SJSA1 (cell line): ENCODE measurements around the gene SGSM1. TPM values are rescaled to one million over a fixed set of nuclear protein-coding genes. Genes with fewer than 3 reads are reported as not detected.

Experiments
- DNase-seq, 2 experiments: peaks; one replicate each; pipeline ENCODE4 v3.0.0-alpha.2; 2015 to 2020; ENCODE audit warnings: low spot score in 2 of 2, low read depth in 1 of 2
- H3K27ac ChIP-seq: fragments of 250-450 bp; sonication (Bioruptor Pico); 2 replicates; pipeline ENCODE4 v1.5.1; 2020; ENCODE audit warnings: mild to moderate bottlenecking, moderate library complexity
- H3K27me3 ChIP-seq: fragments of 250-450 bp; sonication (Bioruptor Pico); replicated peaks from 2 replicates; pipeline ENCODE4 v1.5.1; 2020; ENCODE audit warnings: mild to moderate bottlenecking, moderate library complexity
- H3K36me3 ChIP-seq: fragments of 250-450 bp; sonication (Bioruptor Pico); 2 replicates; pipeline ENCODE4 v1.5.1; 2020; ENCODE audit warnings: mild to moderate bottlenecking
- H3K4me1 ChIP-seq: fragments of 250-450 bp; sonication (Bioruptor Pico); replicated peaks from 2 replicates; pipeline ENCODE4 v1.6.1; 2021; ENCODE audit warnings: mild to moderate bottlenecking
- H3K4me3 ChIP-seq: fragments of 250-450 bp; sonication (Bioruptor Pico); 2 replicates; pipeline ENCODE4 v1.5.1; 2020; ENCODE audit warnings: mild to moderate bottlenecking
- H3K9me3 ChIP-seq: fragments of 250-450 bp; sonication (Bioruptor Pico); replicated peaks from 2 replicates; pipeline ENCODE4 v1.5.1; 2020; ENCODE audit warnings: mild to moderate bottlenecking
- total RNA-seq: library from RNA; depleted of rRNA; stranded (reverse); fragments of >200 nt; shearing (Covaris generic); gene quantifications from 2 replicates; pipeline ENCODE4 v1.2.3, GENCODE V29; 2014

Gene SGSM1
- total RNA-seq, 1 experiment from 2014 or later: not detected

DNA sequence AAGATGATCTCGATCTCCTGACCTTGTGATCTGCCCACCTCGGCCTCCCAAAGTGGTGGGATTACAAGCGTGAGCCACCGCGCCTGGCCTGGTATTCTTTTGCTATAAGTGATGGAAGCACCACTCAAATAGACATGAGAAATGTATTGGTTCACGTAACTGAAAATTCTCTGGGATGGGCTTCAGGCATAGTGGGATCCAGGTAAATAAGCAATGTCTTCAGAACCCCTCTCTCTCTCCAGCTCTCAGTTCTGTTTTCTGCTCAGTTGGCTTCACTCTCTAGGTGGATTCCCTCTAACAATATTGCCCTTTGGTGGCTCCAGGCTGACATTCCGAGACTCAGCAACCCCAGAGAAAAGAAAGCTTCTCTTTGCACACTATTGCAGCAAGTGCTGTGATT lies 141.4 kb downstream of the SGSM1 start:
- Histone ChIP-seq H3K9me3 (0 out of 2 replicates have a peak, but pooled peaks cover 2% of the 10 kb centered on the region), H3K27me3 (peaks cover 3% of the 10 kb centered on the region), H3K27ac (no peak overlapping the region), H3K36me3 (0 out of 2 replicates have a peak, but pooled peaks cover 2% of the 10 kb centered on the region), H3K4me1 (peaks cover 5% of the 10 kb centered on the region), H3K4me3 (no peak overlapping the region)
- no peak for DNase-seq

DNA sequence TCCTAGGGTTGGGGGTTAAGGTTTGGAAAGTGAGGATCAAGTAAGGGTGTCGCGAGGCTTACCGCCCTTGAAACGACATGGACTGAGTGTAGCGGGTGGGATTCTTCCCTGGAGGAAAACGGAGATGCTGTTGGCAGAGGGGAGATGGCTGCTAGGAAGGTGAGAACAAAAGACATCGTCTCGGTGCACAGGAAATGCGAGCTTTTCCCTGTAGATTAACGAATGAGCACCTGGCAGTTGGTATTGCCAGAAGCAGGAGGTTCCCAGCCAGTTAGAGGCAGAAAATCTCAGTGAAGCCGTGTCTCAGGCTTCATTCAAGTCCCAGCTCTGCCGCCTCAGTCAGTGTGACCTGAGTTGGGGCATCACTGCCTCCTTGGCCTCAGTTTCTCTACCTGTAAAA lies 141.9 kb downstream of the SGSM1 start:
- Histone ChIP-seq H3K4me3 (no peak overlapping the region), H3K27me3 (peaks cover 8% of the 10 kb centered on the region), H3K27ac (no peak overlapping the region), H3K9me3 (0 out of 2 replicates have a peak, but pooled peaks cover 5% of the 10 kb centered on the region), H3K4me1 (peaks cover 10% of the 10 kb centered on the region), H3K36me3 (0 out of 2 replicates have a peak, but pooled peaks cover 3% of the 10 kb centered on the region)
- DNase-seq: no peak

DNA sequence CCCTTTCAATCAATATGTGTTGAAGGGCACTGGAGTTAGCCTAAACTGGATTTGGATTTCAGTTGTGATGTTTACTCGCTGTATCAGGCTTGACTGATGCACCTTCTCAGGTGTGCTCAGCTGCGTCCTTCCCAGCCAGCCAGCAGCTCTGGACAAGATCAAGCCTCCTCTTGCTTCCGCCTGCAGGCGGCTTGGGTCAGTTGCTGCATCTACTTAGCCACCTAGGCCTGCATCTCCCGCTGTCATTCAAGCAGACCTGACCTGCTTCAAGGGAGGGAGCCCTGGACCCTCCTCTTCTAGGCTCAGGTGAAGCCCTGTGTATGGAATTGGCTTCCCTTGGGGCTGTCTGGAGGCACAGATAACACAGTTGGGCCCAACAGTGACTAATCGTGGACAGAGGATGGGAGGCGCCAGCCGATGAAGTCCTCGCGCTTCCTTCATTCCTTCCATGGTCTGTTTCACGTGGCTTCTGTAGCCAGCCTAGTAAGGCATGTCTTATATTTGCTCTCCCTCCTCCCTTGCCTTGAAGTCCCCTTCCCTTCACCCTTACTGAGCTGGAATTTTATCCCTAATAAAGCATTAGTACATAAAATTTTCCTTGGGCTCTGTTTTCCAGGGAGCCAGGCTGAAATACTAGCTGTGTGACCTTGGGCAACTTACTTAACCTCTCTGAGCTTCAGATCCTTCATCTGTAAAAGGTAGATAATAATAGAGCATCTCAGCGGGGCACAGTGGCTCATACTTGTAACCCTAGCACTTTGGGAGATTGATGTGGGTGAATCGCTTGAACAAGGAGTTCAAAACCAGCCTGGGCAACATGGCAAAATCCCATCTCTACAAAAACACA lies 142.6 kb downstream of the SGSM1 start:
- Histone ChIP-seq H3K4me3 (no peak overlapping the region), H3K9me3 (0 out of 2 replicates have a peak, but pooled peaks cover 5% of the 10 kb centered on the region), H3K36me3 (0 out of 2 replicates have a peak, but pooled peaks cover 3% of the 10 kb centered on the region), H3K27ac (no peak overlapping the region), H3K4me1 (peaks cover 14% of the 10 kb centered on the region), H3K27me3 (peaks cover 15% of the 10 kb centered on the region)
- DNase-seq: no peak

DNA sequence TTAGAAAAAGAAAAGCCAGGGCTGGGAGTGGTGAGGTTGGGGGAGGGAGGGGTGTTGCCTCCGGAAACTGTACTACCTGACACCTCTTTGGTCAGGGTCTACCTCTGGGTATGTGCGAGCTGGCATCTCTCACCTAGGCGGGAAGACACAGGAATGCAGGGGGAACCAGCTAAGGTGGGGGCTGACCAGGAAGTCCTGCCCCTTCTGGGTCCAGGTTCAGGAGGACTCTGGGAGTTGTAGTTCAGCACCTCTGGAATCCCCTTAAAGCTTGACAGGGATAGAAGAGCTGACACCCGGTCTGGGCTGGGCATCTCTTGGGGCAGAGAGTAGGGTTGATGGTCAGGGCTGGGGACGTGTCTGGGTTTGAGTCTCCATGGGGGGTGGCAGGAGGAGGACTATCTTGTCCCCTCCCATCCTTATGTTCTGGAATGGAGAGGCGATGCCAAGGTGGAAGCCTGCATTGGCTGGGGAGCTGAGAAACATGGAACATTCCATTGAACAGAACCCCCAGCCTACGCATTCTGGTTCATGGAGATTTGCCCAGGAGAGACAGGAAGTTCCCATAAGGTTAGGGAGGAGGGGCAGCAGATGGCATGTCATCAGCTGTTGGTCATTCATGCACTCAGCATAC lies 144.4 kb downstream of the SGSM1 start:
- H3K4me1 ChIP-seq: peaks cover 14% of the 10 kb centered on the region
- DNase-seq: no peak
- H3K36me3 ChIP-seq: 0 out of 2 replicates have a peak, but pooled peaks cover 3% of the 10 kb centered on the region
- peaks cover 22% of the 10 kb centered on the region for H3K27me3 ChIP-seq
- 0 out of 2 replicates have a peak, but pooled peaks cover 5% of the 10 kb centered on the region for H3K9me3 ChIP-seq
- H3K4me3 ChIP-seq: no peak overlapping the region
- H3K27ac ChIP-seq: no peak overlapping the region

DNA sequence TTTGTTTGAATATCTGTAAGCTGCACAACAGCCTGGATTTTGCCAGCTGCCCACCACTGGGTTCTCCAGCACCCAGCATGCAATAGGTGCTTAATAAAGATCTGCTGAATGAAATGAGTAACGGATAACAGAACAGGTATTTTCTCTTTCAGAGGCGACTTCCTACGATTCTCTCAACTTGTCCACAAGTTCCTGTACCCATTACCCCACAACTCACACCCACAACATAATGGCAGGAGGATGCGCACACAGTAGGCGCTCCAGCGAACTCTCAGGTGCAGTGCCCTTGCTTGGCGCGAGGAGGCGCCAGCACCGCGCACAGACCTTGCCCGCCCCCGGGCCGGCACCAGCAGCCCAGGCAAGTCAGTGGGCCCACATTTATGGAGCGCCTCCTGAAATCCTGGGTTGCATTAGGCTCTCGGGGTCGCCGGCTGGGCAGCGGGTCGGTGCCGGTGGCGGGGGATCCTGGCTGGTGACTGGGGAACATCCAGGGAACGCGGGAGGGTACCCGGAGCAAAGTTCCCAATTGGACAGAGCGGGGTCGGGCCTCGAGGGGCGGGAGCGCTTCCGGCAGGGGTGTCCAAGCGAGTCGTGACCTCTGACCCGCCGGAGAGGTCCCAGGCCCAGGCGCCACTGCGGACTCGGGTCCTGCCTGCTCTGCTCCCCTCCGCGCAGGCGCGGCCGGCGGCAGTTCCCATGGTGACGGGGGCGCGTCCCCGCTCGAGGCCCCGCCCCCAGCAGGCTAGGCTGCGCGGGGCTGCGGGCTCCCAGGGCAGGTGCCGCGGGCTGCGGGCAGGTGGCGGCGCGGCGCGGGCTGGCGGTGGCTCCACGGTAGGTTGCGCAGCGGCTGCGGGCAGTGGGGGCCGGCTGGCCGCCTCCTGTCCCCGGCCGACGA lies 146.2 kb downstream of the SGSM1 start, which contains the start of gene KIAA1671:
KIAA1671 (plus strand) TSS at position 775 of the 895 bp plus-strand sequence. CDS start 75,284 bp downstream, outside the sequence.
- peaks cover 22% of the 10 kb centered on the region for H3K27me3 ChIP-seq
- H3K9me3 ChIP-seq: 0 out of 2 replicates have a peak, but pooled peaks cover 5% of the 10 kb centered on the region
- no peak within 1 kb of the TSS for H3K27ac ChIP-seq
- H3K4me1 ChIP-seq: peaks cover 14% of the 10 kb centered on the region
- H3K4me3 ChIP-seq: peak within 1 kb of the TSS; percentile 47
- H3K36me3 ChIP-seq: 0 out of 2 replicates have a peak, but pooled peaks cover 3% of the 10 kb centered on the region
- DNase-seq: peak; percentile 42 to 68

DNA sequence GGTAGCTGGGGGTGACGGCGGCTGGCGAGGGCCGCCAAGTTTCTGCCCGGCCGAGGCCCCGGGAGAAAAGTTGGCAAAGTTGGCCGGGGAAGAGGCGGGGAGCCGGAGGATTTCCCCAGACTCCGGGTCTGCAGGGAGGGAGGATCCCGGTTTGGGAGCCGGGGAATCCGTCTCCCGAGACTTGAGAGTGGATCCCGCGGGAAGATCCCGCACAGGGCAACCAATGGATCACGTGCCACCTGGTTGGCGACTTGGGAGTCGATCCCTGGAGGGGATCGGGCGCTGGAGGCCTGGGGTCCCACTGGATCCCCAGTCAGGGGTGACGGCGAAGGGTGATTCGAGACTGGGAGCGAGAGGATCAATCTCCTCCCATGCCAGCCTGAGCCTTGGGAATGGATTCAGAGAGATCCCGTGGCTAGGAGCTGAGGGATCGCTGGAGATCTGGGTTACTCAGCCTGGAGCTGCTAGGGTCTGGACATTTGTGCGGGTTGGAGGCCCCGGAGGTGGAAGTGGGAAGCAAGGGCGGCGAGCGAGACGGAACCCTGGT lies 146.9 kb downstream of the SGSM1 start:
- DNase-seq: peak in 1 of 2 experiments; percentile 5
- Histone ChIP-seq H3K27ac (no peak overlapping the region), H3K9me3 (0 out of 2 replicates have a peak, but pooled peaks cover 5% of the 10 kb centered on the region), H3K36me3 (0 out of 2 replicates have a peak, but pooled peaks cover 3% of the 10 kb centered on the region), H3K27me3 (peaks cover 22% of the 10 kb centered on the region), H3K4me3 (peak overlapping the region; percentile 47), H3K4me1 (peaks cover 14% of the 10 kb centered on the region)

DNA sequence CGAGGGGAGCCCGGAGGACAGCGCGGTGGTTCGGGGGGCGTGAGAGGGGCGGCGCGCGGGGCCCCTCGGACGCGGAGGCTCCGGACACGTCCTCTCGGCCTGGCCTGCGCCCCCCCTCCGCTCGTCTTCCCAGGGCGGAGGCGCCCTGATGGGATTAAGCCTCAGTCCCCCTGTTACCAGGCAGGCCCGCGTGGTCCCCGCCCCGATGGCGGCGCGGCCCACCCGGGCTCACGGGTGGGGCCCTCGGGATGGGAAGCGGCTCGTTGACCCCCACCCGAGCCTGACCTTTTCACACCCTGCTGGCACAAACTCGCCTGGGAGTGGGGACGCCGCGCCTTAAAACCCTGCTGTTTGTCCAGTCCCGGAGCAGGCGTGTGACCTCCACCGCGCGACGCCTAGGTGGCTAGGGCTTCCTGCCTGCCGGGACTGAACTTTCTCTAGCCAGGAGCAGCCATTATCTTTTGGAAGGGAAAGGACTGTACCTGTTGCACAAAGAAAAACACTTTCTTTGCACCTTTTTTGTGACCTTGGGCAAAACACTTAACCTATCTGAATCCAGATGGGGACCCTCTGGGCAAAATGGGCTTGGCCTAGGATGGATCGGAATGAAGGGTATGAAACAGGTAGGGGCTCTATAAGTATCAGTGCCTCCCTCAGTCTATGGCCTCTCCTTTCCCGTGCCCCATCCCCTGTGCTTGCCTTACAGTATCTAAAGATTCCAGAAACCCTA lies 147.5 kb downstream of the SGSM1 start:
- H3K4me3 ChIP-seq: no peak overlapping the region

DNA sequence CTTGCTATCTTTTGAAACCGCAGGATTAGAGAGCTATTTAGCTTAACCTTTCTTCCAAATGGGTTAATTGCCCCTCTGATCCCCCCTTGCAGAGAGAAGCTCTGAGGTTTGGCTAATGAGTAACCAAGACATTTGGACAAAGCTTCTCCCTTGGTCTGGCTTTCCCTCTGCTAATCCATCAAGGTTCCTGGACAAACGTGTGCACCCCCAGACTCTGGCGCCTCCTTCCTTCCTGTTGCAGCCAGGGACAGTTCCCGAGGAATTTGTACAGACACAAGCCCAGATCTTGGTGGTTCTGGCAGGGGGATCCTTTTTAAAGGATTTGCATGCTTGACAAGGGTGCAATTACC lies 148.1 kb downstream of the SGSM1 start:
- Histone ChIP-seq H3K4me3 (no peak overlapping the region), H3K4me1 (peaks cover 14% of the 10 kb centered on the region), H3K27ac (no peak overlapping the region), H3K27me3 (peaks cover 22% of the 10 kb centered on the region), H3K9me3 (0 out of 2 replicates have a peak, but pooled peaks cover 5% of the 10 kb centered on the region), H3K36me3 (0 out of 2 replicates have a peak, but pooled peaks cover 3% of the 10 kb centered on the region)
- DNase-seq: no peak

More for the DNA sequence above, 147.5 kb downstream of the SGSM1 start:
- DNase-seq: no peak
- H3K9me3 ChIP-seq: 0 out of 2 replicates have a peak, but pooled peaks cover 5% of the 10 kb centered on the region
- no peak overlapping the region for H3K27ac ChIP-seq
- 0 out of 2 replicates have a peak, but pooled peaks cover 3% of the 10 kb centered on the region for H3K36me3 ChIP-seq
- peaks cover 22% of the 10 kb centered on the region for H3K27me3 ChIP-seq
- H3K4me1 ChIP-seq: peaks cover 14% of the 10 kb centered on the region

DNA sequence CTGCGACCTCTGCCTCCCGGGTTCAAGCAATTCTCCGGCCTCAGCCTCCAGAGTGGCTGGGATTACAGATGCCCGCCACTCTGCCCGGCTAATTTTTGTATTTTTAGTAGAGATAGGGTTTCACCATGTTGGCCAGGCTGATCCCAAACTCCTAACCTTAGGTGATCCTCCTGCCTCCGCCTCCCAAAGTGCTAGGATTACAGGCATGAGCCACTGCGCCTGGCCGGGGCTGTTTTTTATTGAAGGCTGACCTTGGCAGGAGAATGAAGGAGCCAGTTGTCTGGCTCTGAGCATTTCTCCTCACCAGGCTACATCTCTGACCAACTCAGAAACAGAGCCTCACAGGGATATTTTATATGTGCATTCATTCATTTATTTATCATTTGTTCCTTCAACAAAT lies 148.8 kb downstream of the SGSM1 start:
- Histone ChIP-seq H3K9me3 (0 out of 2 replicates have a peak, but pooled peaks cover 5% of the 10 kb centered on the region), H3K36me3 (0 out of 2 replicates have a peak, but pooled peaks cover 3% of the 10 kb centered on the region), H3K4me3 (no peak overlapping the region), H3K4me1 (peaks cover 14% of the 10 kb centered on the region), H3K27ac (no peak overlapping the region), H3K27me3 (peaks cover 22% of the 10 kb centered on the region)
- DNase-seq: no peak

DNA sequence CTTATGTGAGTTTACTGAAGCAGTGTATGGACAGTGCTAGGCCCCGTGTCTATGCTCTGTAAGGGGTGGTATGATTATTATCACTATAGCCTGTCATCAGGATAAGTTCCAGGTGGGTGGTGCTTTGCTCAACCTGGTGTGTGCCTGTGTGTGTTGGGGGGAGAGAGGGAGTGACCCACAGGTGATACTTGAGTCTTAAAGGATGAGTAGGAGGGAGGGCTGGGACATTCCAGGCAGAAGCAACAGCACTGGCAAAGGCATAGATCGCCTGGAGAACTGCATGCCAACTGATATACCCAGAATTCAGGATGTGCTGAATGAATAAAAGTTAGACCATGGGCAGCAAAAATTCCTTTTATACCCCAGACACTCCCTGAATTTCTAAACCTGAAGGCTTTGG lies 151.0 kb downstream of the SGSM1 start:
- no peak for DNase-seq
- H3K27ac ChIP-seq: no peak overlapping the region
- H3K4me1 ChIP-seq: peaks cover 12% of the 10 kb centered on the region
- peaks cover 22% of the 10 kb centered on the region for H3K27me3 ChIP-seq
- no peak overlapping the region for H3K4me3 ChIP-seq
- 0 out of 2 replicates have a peak, but pooled peaks cover 3% of the 10 kb centered on the region for H3K36me3 ChIP-seq
- 0 out of 2 replicates have a peak, but pooled peaks cover 5% of the 10 kb centered on the region for H3K9me3 ChIP-seq

DNA sequence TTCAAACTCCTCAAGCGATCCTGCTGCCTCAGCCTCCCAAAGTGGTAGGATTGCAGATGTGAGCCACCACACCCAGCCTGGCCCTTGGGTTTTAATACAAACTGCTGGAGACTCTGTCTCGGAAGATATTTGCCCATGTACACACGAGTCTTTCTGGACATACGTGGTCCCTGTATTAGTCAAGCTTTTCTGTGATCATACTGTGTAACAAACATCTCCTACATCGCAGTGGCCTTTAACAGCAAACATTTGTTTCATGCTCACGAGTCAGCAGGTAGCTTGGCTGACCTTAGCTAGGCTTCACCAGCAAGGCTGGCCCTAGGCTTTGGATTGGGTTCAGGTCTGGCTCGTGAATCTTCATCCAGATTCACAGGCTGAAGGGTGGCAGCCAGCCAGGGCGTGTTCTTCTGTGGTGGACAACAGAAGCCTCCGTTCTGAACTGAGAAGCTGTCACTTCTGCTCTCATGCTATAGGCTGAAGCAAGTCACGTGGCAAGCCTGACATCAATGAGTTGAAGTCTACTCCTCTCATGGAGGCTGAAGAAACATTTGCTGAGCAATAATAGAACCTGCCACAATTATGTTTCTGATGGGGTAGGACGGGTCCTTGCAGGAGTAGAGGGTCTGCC lies 155.3 kb downstream of the SGSM1 start:
- Histone ChIP-seq H3K4me1 (no peaks in the 10 kb centered on the region), H3K4me3 (no peak overlapping the region), H3K27ac (no peak overlapping the region), H3K9me3 (no peaks in the 10 kb centered on the region), H3K36me3 (no peaks in the 10 kb centered on the region), H3K27me3 (no peaks in the 10 kb centered on the region)
- DNase-seq: no peak

DNA sequence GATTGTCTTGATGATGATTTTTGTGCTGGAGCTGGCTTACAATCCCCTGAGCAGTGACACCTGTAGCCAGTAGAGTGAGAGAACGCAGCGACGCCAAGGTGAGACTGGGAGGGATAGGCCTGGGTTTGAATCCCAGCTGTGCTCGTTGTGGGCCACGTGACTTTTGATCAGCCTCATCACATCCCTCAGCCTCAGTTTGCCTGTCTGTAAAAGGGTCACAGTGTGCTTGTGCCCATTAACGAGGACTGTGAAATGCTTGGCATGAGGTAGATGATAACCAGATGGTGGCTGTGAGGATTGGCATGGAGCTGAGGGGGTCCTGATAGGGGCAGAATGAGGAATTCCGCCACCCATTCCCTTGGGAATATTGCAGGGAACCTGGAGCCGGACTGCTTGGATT lies 156.1 kb downstream of the SGSM1 start:
- DNase-seq: no peak
- Histone ChIP-seq H3K4me1 (no peaks in the 10 kb centered on the region), H3K4me3 (no peak overlapping the region), H3K27me3 (no peaks in the 10 kb centered on the region), H3K9me3 (no peaks in the 10 kb centered on the region), H3K36me3 (no peaks in the 10 kb centered on the region), H3K27ac (no peak overlapping the region)
